ENCODE results near the gene OBI1. TPM values are rescaled to one million over a fixed set of nuclear protein-coding genes. Genes with fewer than 3 reads are reported as not detected.

OBI1 gene
- total RNA-seq, 1 donor from 2014 or later, result 9.4 TPM

DNA sequence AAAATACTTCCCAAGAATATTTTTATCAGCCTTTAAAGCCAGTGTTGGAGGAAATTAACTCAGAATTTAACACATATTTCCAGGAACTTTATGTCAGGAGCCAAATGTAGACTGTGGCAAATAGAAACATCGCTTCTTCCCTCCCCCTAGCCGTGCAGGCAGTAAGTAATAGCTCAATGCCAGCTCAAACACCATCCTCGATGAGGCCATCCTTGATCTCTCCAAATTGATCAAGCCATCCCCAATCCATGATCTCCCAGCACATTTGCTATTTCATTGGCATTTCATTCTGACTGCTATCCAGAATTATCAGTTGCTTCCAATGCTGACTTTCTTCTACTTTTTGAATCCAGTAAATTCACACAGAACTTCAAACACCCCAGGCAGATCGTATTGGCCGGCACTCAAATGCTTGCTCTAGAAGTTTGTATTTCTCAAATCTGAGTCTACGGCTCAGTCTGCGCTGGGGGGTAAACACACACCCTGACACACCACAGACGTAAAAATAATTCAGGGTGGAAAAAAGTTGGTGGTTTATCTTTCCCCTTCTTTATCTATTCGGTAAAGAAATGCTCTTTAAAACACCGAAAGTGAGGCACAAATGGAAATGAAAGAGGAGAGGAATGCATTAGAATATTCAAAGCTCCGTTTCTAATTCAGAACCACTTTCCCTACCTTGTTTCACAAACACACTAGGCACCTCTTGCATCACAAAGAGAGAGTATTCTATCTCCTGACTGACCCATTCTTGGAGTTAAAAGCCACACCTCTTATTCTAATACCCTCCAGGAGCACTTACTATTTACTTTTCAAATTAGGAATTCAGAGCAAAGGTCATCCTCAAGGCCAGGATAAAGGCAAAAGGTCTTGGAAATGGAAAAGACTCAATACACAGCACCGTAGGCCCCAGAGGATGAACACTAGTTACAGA lies 991 bp downstream of the OBI1 start:
- Histone ChIP-seq H3K9me3 (no peaks in the 10 kb centered on the region), H3K27me3 (ENCODE audit: low read depth) (no peaks in the 10 kb centered on the region), H3K27ac (peak overlapping the region; percentile 78), H3K36me3 (no peaks in the 10 kb centered on the region), H3K4me3 (peak overlapping the region; percentile 95), H3K4me1 (peaks cover 12% of the 10 kb centered on the region)
- no peak for DNase-seq
- intact Hi-C loops (cut with DNase I), result no loop called here
- peak; percentile 38 to 44 for ATAC-seq
- TF ChIP-seq, protein P1, sequence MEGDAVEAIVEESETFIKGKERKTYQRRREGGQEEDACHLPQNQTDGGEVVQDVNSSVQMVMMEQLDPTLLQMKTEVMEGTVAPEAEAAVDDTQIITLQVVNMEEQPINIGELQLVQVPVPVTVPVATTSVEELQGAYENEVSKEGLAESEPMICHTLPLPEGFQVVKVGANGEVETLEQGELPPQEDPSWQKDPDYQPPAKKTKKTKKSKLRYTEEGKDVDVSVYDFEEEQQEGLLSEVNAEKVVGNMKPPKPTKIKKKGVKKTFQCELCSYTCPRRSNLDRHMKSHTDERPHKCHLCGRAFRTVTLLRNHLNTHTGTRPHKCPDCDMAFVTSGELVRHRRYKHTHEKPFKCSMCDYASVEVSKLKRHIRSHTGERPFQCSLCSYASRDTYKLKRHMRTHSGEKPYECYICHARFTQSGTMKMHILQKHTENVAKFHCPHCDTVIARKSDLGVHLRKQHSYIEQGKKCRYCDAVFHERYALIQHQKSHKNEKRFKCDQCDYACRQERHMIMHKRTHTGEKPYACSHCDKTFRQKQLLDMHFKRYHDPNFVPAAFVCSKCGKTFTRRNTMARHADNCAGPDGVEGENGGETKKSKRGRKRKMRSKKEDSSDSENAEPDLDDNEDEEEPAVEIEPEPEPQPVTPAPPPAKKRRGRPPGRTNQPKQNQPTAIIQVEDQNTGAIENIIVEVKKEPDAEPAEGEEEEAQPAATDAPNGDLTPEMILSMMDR (IDR thresholded peaks at IDR 0.05), result no peak

DNA sequence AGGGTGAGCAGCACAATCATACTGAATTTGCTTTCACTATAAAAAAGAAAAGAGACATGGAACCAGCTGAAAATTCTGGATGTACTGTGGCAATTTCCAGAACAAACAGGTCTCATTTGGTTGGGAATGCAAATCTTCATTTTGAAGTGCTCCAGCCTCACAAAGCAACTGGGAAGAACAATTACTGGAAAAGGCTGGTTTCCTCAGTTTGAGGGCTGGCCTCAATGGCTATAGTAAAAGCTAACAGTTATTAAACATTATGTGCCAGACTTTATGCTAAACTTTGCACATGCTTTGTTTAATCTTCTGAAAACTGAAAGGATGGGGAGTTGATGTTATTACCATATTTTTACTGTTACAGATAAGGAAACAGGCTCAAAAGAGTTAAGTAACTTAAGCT lies 3.0 kb downstream of the OBI1 start:
- no peak overlapping the region for H3K4me3 ChIP-seq
- H3K27ac ChIP-seq, result no peak overlapping the region
- peaks cover 12% of the 10 kb centered on the region for H3K4me1 ChIP-seq
- H3K27me3 ChIP-seq (ENCODE audit: low read depth), result no peaks in the 10 kb centered on the region
- H3K9me3 ChIP-seq, result no peaks in the 10 kb centered on the region
- ATAC-seq (no peak), DNase-seq (no peak)
- intact Hi-C loops (cut with DNase I), result no loop called here
- TF ChIP-seq, protein P1 (IDR thresholded peaks at IDR 0.05), result no peak
- no peaks in the 10 kb centered on the region for H3K36me3 ChIP-seq

DNA sequence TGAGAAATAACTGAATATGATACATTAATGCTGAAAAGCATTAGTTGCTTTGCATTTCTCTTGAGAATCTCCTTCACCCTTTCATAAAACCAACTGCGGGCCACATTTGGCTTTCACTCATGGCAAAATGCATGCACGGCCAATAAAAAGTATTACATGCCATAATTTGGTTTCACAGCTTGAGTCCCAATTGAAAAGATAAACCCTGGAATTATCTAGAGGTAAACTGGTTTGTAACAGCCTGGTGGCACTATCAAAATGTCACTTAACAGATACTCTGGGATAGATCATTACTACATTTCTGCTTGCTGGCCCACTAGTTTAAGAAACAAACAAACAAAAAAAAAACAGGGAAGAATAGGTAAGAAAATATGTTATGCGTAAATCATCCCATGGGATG lies 3.9 kb downstream of the OBI1 start:
- no peak overlapping the region for H3K27ac ChIP-seq
- TF ChIP-seq, protein P1 (IDR thresholded peaks at IDR 0.05), result no peak

DNA sequence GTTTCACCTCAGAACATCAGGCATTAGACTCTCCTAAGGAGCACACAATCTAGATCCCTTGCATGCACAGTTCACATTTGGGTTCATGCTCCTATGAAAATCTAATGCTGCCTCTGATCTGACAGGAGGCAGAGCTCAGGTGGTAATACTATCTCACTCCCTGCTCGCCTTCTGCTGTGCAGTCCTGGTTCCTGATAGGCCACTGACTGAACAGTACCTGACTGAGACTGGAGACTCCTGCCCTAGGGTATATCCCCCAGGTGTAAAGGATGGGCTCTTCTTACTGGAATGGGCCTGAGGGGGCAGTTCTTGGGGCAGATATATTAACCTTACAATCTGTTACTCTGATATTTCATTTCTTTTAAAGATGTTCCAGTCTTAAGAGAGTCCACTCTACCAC lies 6.3 kb downstream of the OBI1 start:
- no peaks in the 10 kb centered on the region for H3K27me3 ChIP-seq (ENCODE audit: low read depth)
- no peaks in the 10 kb centered on the region for H3K9me3 ChIP-seq
- TF ChIP-seq, protein P1 (IDR thresholded peaks at IDR 0.05), result no peak
- H3K27ac ChIP-seq, result no peak overlapping the region
- H3K4me3 ChIP-seq, result no peak overlapping the region
- intact Hi-C loops (cut with DNase I), result no loop called here
- DNase-seq (no peak), ATAC-seq (no peak)
- peaks cover 22% of the 10 kb centered on the region for H3K4me1 ChIP-seq
- H3K36me3 ChIP-seq, result no peaks in the 10 kb centered on the region

More for the DNA sequence above, 3.9 kb downstream of the OBI1 start:
- no peaks in the 10 kb centered on the region for H3K36me3 ChIP-seq
- H3K27me3 ChIP-seq (ENCODE audit: low read depth), result no peaks in the 10 kb centered on the region
- DNase-seq (no peak), ATAC-seq (no peak)
- intact Hi-C loops (cut with DNase I), result no loop called here
- peaks cover 20% of the 10 kb centered on the region for H3K4me1 ChIP-seq
- no peak overlapping the region for H3K4me3 ChIP-seq
- H3K9me3 ChIP-seq, result no peaks in the 10 kb centered on the region

DNA sequence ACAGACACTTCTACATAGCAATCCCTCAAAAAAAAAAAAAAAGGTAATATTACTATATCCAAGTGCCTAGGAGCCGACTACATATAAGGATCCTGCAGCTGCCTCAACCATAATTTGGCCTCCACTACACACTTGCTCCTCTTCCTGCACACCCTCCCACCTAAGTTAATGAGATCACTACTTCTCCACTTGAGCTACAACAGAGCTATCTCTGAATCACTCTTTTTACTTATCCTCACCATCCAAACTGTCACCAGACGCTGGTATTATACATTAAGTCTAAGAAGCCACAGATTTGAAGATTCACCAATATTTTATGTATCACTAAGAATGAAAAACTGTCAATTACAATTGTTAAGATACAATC lies 8.3 kb downstream of the OBI1 start:
- no peaks in the 10 kb centered on the region for H3K36me3 ChIP-seq
- DNase-seq (no peak), ATAC-seq (no peak)
- no peak overlapping the region for H3K4me3 ChIP-seq
- H3K9me3 ChIP-seq, result no peaks in the 10 kb centered on the region
- peaks cover 28% of the 10 kb centered on the region for H3K4me1 ChIP-seq
- TF ChIP-seq, protein P1 (IDR thresholded peaks at IDR 0.05), result no peak
- H3K27me3 ChIP-seq (ENCODE audit: low read depth), result no peaks in the 10 kb centered on the region
- intact Hi-C loops (cut with DNase I), result no loop called here
- no peak overlapping the region for H3K27ac ChIP-seq

Data from lower lobe of right lung (tissue), 2 donors.